Lower leg skin (tissue), 4 donors: ENCODE results near the gene AGXT. TPM values are rescaled to one million over a fixed set of nuclear protein-coding genes. Genes with fewer than 3 reads are reported as not detected.

Experiments
- DNase-seq, 2 donors: peaks; one replicate each; pipeline ENCODE4 v3.0.0-alpha.2; 2019; ENCODE audit warnings: low spot score in 2 of 2
- H3K4me3 ChIP-seq: fragments of 200-600 bp; sonication (generic); 2 replicates; pipeline ENCODE4 v1.5.1; 2017; ENCODE audit warnings: mild to moderate bottlenecking, low read depth; ENCODE audit not compliant: poor library complexity, severe bottlenecking
- POLR2A ChIP-seq, 2 donors: fragments of 450-650 bp; IDR thresholded peaks; one replicate each; pipeline ENCODE4 v1.6.1; 2016 to 2017; ENCODE audit warnings: antibody characterized with exemption in 2 of 2, mild to moderate bottlenecking in 1 of 2, moderate library complexity in 1 of 2
- WGBS, 2 donors: methylation state at CpG; one replicate each; pipeline ENCODE4 v1.1.5; 2018; 5-methylcytosine and 5-hydroxymethylcytosine counted together
- intact Hi-C: fragments of 100-400 bp; cut with DNase I; formaldehyde crosslinking; loops from one replicate; pipeline ENCODE4 v1.15.0; 2023; ENCODE audit warnings: low total_unique reads
- total RNA-seq, 4 donors: library from RNA; depleted of rRNA; stranded (reverse); fragments of >200 nt; gene quantifications; one replicate each; pipeline ENCODE4 v1.1.0, GENCODE V29; 2016
- TF ChIP-seq, protein P1 (sequence below), 3 donors: fragments of 450-650 bp; IDR thresholded peaks; one replicate each; pipeline ENCODE4 v1.5.1; 2016; ENCODE audit warnings: antibody characterized with exemption in 3 of 3, mild to moderate bottlenecking in 3 of 3, moderate library complexity in 2 of 3

AGXT gene
- total RNA-seq, 4 donors from 2014 or later = not detected

- 57% methylated on average over 20 to 21 of the region's 22 CpGs for WGBS, 2 donors
- intact Hi-C loops = no loop called here
- no peak overlapping the region for H3K4me3 ChIP-seq
- no peak for TF ChIP-seq POLR2A (IDR thresholded peaks at IDR 0.05)
- TF ChIP-seq, protein P1, sequence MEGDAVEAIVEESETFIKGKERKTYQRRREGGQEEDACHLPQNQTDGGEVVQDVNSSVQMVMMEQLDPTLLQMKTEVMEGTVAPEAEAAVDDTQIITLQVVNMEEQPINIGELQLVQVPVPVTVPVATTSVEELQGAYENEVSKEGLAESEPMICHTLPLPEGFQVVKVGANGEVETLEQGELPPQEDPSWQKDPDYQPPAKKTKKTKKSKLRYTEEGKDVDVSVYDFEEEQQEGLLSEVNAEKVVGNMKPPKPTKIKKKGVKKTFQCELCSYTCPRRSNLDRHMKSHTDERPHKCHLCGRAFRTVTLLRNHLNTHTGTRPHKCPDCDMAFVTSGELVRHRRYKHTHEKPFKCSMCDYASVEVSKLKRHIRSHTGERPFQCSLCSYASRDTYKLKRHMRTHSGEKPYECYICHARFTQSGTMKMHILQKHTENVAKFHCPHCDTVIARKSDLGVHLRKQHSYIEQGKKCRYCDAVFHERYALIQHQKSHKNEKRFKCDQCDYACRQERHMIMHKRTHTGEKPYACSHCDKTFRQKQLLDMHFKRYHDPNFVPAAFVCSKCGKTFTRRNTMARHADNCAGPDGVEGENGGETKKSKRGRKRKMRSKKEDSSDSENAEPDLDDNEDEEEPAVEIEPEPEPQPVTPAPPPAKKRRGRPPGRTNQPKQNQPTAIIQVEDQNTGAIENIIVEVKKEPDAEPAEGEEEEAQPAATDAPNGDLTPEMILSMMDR (IDR thresholded peaks at IDR 0.05) = no peak
- no peak for DNase-seq
Observed at GRCh38 chr2:240906911-240907590, 38.4 kb downstream of the AGXT start.

- DNase-seq = no peak
- 67 to 74% methylated on average over 17 of the region's 17 CpGs for WGBS, 2 donors
- intact Hi-C loops = no loop called here
- no peak overlapping the region for H3K4me3 ChIP-seq
- TF ChIP-seq POLR2A (IDR thresholded peaks at IDR 0.05) = no peak
- TF ChIP-seq, protein P1 (IDR thresholded peaks at IDR 0.05) = no peak
Observed at GRCh38 chr2:240909216-240909974, 40.8 kb downstream of the AGXT start.

DNA sequence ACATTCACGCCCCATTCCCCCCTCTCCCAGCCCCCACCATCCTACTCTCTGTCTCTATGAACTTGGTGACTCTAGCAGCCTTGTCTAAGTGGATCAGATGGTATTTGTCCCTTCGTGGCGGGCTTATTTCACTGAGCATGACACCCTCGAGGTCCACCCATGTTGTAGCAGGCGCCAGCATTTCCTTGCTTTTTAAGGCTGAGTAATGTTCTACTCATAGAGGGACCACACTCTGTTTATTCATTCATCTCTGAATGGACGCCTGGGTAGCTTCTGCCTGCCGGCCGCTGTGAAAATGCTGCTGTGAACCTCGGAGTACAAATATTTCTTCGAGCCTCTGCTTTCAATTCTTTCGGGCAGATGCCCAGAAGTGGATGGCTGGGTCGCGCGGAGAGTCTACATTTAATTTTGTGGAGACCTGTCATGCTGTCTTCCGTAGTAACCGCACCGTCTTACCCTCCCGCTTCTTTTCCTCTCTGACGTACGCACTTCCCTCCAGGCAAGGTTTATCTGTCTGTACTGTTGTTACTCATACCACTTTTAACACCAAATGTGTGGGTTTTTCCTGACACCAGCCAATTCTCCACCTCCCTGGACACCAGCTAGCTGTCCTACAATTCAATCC is 43.1 kb downstream of the AGXT start:
- 69 to 77% methylated on average over 19 to 20 of the region's 20 CpGs for WGBS, 2 donors
- TF ChIP-seq, protein P1 (IDR thresholded peaks at IDR 0.05) = no peak
- TF ChIP-seq POLR2A (IDR thresholded peaks at IDR 0.05) = no peak
- intact Hi-C loops = no loop called here
- H3K4me3 ChIP-seq = no peak overlapping the region
- no peak for DNase-seq

DNA sequence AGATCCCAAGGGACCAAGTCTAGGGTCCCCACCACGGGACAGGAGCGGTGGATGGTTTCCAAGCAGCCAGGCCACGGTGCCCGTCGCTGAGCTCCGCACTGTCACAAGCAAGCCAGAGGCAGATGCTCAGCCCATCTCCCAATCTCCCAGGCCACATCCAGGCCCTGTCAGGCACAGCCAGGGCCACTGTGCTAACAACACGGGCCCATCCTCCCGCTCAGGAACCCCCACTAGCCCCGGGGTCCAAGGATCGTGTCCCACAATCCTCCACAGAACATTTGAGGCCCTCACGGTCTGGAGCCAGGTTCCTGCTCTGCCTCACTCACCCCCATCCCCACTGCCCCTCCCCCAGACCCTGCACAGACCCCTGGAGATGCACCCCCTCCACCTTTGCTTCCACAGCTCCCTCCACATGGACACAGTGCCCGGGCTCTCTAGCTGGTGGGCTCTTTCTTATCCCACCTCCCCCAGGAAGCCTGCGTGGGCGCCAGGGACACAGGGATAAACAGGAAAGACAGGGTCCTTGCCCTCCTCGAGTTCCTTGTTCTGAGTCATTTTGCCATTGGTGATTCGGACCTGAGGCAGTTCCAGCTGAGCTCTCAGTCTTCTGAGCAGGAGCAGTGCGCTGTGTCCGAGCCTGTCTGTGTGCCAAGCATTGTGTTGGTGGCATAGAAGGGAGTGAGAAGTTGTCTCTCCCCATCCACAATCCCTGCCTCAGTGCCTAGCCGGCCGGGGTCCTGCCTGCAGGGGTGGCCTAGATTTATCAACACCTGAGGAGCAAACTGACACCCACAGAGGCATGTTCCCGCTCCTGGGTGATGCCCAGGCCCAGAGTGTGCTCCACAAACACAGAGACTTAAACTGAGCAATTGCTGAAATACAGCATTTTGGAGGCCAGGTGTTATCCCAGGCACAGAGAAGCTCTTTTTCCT is 44.5 kb downstream of the AGXT start:
- WGBS, 2 donors = 79 to 86% methylated on average over 18 to 20 of the region's 21 CpGs
- intact Hi-C loops = no loop called here

More for the DNA sequence above, 44.5 kb downstream of the AGXT start:
- no peak for DNase-seq
- H3K4me3 ChIP-seq = no peak overlapping the region
- TF ChIP-seq, protein P1 (IDR thresholded peaks at IDR 0.05) = no peak
- TF ChIP-seq POLR2A (IDR thresholded peaks at IDR 0.05) = no peak
